A549 (cell line): Measurements from ENCODE around the gene TMEM255A. TPM values are rescaled to one million over a fixed set of nuclear protein-coding genes. Genes with fewer than 3 reads are reported as not detected.

Source experiments
- ATAC-seq, 2 experiments: fragments of 200-7000 bp in 1 of 2; fragments of >200 bp in 1 of 2; cut with Nextera tagmentation in 1 of 2; cut with Tn5 transposase in 1 of 2; 3 replicates each; pipeline versions ENCODE4 v1.8.0 to v1.9.1; 2018 to 2020; ENCODE audit warnings: mild to moderate bottlenecking in 1 of 2, moderate library complexity in 1 of 2
- CTCF ChIA-PET: fragments of 300-600 bp; sonication (Branson Sonifier 250); formaldehyde crosslinking; extraction: SDS; loops from one replicate; lab custom pipeline; 2021; ENCODE audit warnings: antibody characterized with exemption, inconsistent platforms; lab: Yijun Ruan, JAX
- POLR2A ChIA-PET: fragments of 350-600 bp; formaldehyde crosslinking; extraction: SDS; loops from one replicate; lab custom pipeline; 2021; ENCODE audit warnings: antibody characterized with exemption, inconsistent platforms; lab: Yijun Ruan, JAX
- DNase-seq, 2 experiments: peaks; one replicate each; pipeline versions ENCODE4 v3.0.0 to v3.0.0-alpha.2; 2011 to 2016; ENCODE audit warnings: low read depth in 1 of 2, low spot score in 1 of 2
- FAIRE-seq: peaks from 2 replicates; lab custom pipeline; 2011; peaks lifted over from hg19 to GRCh38; lab: Jason Lieb, UNC
- H3K27ac ChIP-seq, 2 experiments: fragments of >200 bp; sonication (Bioruptor Twin); formaldehyde crosslinking; 3 replicates each; pipeline ENCODE4 v1.5.1; 2016 to 2017
- H3K4me1 ChIP-seq: fragments of >200 bp; sonication (Bioruptor Twin); formaldehyde crosslinking; 3 replicates; pipeline ENCODE4 v1.6.1; 2016
- H3K4me2 ChIP-seq: fragments of >200 bp; sonication (Bioruptor Twin); formaldehyde crosslinking; 3 replicates; pipeline ENCODE4 v1.6.1; 2016
- H3K4me3 ChIP-seq: fragments of >200 bp; sonication (Bioruptor Twin); formaldehyde crosslinking; 3 replicates; pipeline ENCODE4 v1.5.1; 2016
- H3K9me3 ChIP-seq: fragments of >200 bp; sonication (Bioruptor Twin); formaldehyde crosslinking; 3 replicates; pipeline ENCODE4 v1.6.1; 2016
- ATOH8 ChIP-seq: fragments of 250-450 bp; sonication (Bioruptor Pico); IDR thresholded peaks from 2 replicates; pipeline ENCODE4 v1.5.0; 2020; ENCODE audit warnings: low read depth, mild to moderate bottlenecking, moderate library complexity
- BCL3 ChIP-seq: fragments of >200 bp; sonication (Bioruptor Twin); formaldehyde crosslinking; IDR thresholded peaks from 3 replicates; pipeline ENCODE4 v1.6.1; 2016
- CEBPB ChIP-seq, 2 experiments: fragments of >200 bp in 1 of 2; sonication (Bioruptor Twin) in 1 of 2; formaldehyde crosslinking in 1 of 2; IDR thresholded peaks; 2 replicates each; pipeline ENCODE4 v1.6.1; 2012 to 2016
- CTCF ChIP-seq: fragments of >200 bp; sonication (Bioruptor Twin); formaldehyde crosslinking; IDR thresholded peaks from 3 replicates; pipeline ENCODE4 v1.5.1; 2016
- E2F6 ChIP-seq: IDR thresholded peaks from 2 replicates; pipeline ENCODE4 v1.6.1; 2012; ENCODE audit warnings: low read depth, borderline replicate concordance
- ESRRA ChIP-seq: fragments of 150-350 bp; IDR thresholded peaks from 2 replicates; pipeline ENCODE4 v1.6.1; 2014; ENCODE audit warnings: mild to moderate bottlenecking, low read length, borderline replicate concordance
- FOSB ChIP-seq: fragments of 250-450 bp; sonication (Bioruptor Pico); IDR thresholded peaks from 2 replicates; pipeline ENCODE4 v1.5.0; 2020; ENCODE audit warnings: mild to moderate bottlenecking, moderate library complexity
- FOXS1 ChIP-seq: fragments of 250-450 bp; sonication (Bioruptor Pico); IDR thresholded peaks from 2 replicates; pipeline ENCODE4 v1.5.0; 2020; ENCODE audit warnings: mild to moderate bottlenecking, moderate library complexity
- GATA3 ChIP-seq: IDR thresholded peaks from 2 replicates; pipeline ENCODE4 v1.6.1; 2012; ENCODE audit warnings: borderline replicate concordance
- HES2 ChIP-seq: fragments of >200 bp; sonication (Bioruptor Twin); formaldehyde crosslinking; IDR thresholded peaks from 2 replicates; pipeline ENCODE4 v1.6.1; 2016
- HOXB5 ChIP-seq: fragments of 250-450 bp; sonication (Bioruptor Pico); IDR thresholded peaks from 2 replicates; pipeline ENCODE4 v1.5.0; 2020; ENCODE audit warnings: mild to moderate bottlenecking, moderate library complexity
- JUN ChIP-seq, 2 experiments: fragments of >200 bp; sonication (Bioruptor Twin); formaldehyde crosslinking; IDR thresholded peaks; 2 replicates in 1 of 2; 3 replicates in 1 of 2; pipeline ENCODE4 v1.6.1; 2016 to 2017
- KDM1A ChIP-seq: fragments of 200-600 bp; sonication (generic); IDR thresholded peaks from 2 replicates; pipeline ENCODE4 v1.6.1; 2016; ENCODE audit warnings: low read depth, mild to moderate bottlenecking
- KDM5A ChIP-seq: fragments of 200-600 bp; sonication (generic); IDR thresholded peaks from 2 replicates; pipeline ENCODE4 v1.6.1; 2016; ENCODE audit warnings: antibody characterized with exemption, mild to moderate bottlenecking
- MAX ChIP-seq: IDR thresholded peaks from 2 replicates; pipeline ENCODE4 v1.6.1; 2012
- MYC ChIP-seq: IDR thresholded peaks from 2 replicates; pipeline ENCODE4 v1.6.1; 2012; ENCODE audit warnings: mild to moderate bottlenecking, inconsistent platforms, low read length, improper control_type of control experiment, borderline replicate concordance
- NFE2L2 ChIP-seq: fragments of 150-350 bp; conservative IDR thresholded peaks from 2 replicates; pipeline ENCODE4 v1.6.1; 2014; ENCODE audit warnings: low read length
- NPAS2 ChIP-seq: fragments of 250-450 bp; sonication (Bioruptor Pico); IDR thresholded peaks from 2 replicates; pipeline ENCODE4 v1.8.0; 2022; ENCODE audit warnings: mild to moderate bottlenecking, moderate library complexity, borderline replicate concordance
- PHF8 ChIP-seq: fragments of 200-600 bp; sonication (generic); IDR thresholded peaks from 2 replicates; pipeline ENCODE4 v1.6.1; 2016; ENCODE audit warnings: low read depth, mild to moderate bottlenecking, antibody characterized with exemption, moderate library complexity, borderline replicate concordance
- POLR2A ChIP-seq: IDR thresholded peaks from 2 replicates; pipeline ENCODE4 v1.6.1; 2012; ENCODE audit warnings: mild to moderate bottlenecking, low read length
- REST ChIP-seq: fragments of 200-600 bp; sonication (generic); IDR thresholded peaks from 2 replicates; pipeline ENCODE4 v1.6.1; 2016; ENCODE audit warnings: antibody characterized with exemption, mild to moderate bottlenecking, moderate library complexity
- SREBF2 ChIP-seq: fragments of 450-650 bp; IDR thresholded peaks from 2 replicates; pipeline ENCODE4 v1.6.1; 2014; ENCODE audit warnings: mild to moderate bottlenecking, moderate library complexity
- WGBS: methylation state at CpG from one replicate; pipeline ENCODE4 v1.1.6; 2017; ENCODE audit errors: missing lambda C conversion rate; 5-methylcytosine and 5-hydroxymethylcytosine counted together
- polyA plus RNA-seq, 4 experiments: library from polyadenylated mRNA; depleted of rRNA in 3 of 4; stranded (reverse); fragments of >200 nt; fragmentation: RNase III in 1 of 4; extraction: RNeasy Plus Mini Kit Qiagen cat#74134 plus additional on column Dnase treatment in 1 of 4; gene quantifications; 2 replicates in 3 of 4; 3 replicates in 1 of 4; pipeline ENCODE4 v1.2.3, GENCODE V29; 2011 to 2017

Gene TMEM255A
- polyA plus RNA-seq, 2 of the 4 experiments (the other 2 are of a cell fraction), result 0.03 to 0.16 TPM

- TF ChIP-seq REST (no peak), E2F6 (peak; percentile 80; the same call in 1 of the 2 replicates), NPAS2 (CRISPR knock-in tag) (no peak), HES2 (no peak), POLR2A (peak; percentile 62), JUN (IDR thresholded peaks at IDR 0.05) (peak in 1 of 2 experiments; percentile 64; a peak in 2 of 5 replicates), FOSB (no peak), HOXB5 (CRISPR knock-in tag) (no peak), CTCF (peak; percentile 49)
Observed at GRCh38 chrX:120250522-120251271, 60.6 kb downstream of the TMEM255A start, which contains the start of gene ZBTB33 (continued).

- H3K4me1 ChIP-seq, result peaks cover 6% of the 10 kb centered on the region; the same call in 1 of the 3 replicates
- 3% methylated on average over 25 of the region's 43 CpGs for WGBS
- POLR2A ChIA-PET, result no interaction called here
- peak; percentile 63 to 91 for DNase-seq
- H3K9me3 ChIP-seq, result no peaks in the 10 kb centered on the region
- H3K4me3 ChIP-seq, result peak overlapping the region; percentile 89
- H3K27ac ChIP-seq, result peak overlapping the region; percentile 85 to 93
- 0 out of 2 replicates have a peak, but pooled peaks have one; percentile 30 for TF ChIP-seq FOXS1 (CRISPR knock-in tag)
- TF ChIP-seq PHF8, result peak; percentile 52; the same call in 1 of the 2 replicates
- TF ChIP-seq BCL3, result 0 out of 3 replicates have a peak, but pooled peaks have one; percentile 31
- TF ChIP-seq POLR2A, result peak; percentile 6; the same call in 1 of the 2 replicates
- peak in 1 of 2 experiments; percentile 54; a peak in 1 of 4 replicates for TF ChIP-seq CEBPB (IDR thresholded peaks at IDR 0.05)
- peak; percentile 39 to 76; a peak in 3 of 5 replicates for TF ChIP-seq JUN (IDR thresholded peaks at IDR 0.05)
- TF ChIP-seq KDM1A, result no peak
- TF ChIP-seq KDM5A, result peak; percentile 48; the same call in 1 of the 2 replicates
- peak; percentile 74 for TF ChIP-seq MAX
- TF ChIP-seq ATOH8, result no peak
- no peak for TF ChIP-seq SREBF2
- TF ChIP-seq E2F6, result peak; percentile 41; the same call in 1 of the 2 replicates
- 0 out of 2 replicates have a peak, but pooled peaks have one; percentile 45 for TF ChIP-seq GATA3
- no peak for TF ChIP-seq NFE2L2
- TF ChIP-seq MYC, result no peak
- TF ChIP-seq ESRRA, result 0 out of 2 replicates have a peak, but pooled peaks have one; percentile 65
- TF ChIP-seq, all 56 proteins: peak for 11
- FAIRE-seq (peak; percentile 94), ATAC-seq (peak; percentile 92 to 93)
- CTCF ChIA-PET, result interaction anchor here (1.2 kb wide), 1 partner anchor 31 kb away, joined by 3 read pairs; no protein-coding TSS in a partner anchor
- H3K4me2 ChIP-seq, result peak overlapping the region; percentile 86
Observed at GRCh38 chrX:120244735-120245498, 66.3 kb downstream of the TMEM255A start.
